Smooth muscle cell (in vitro differentiated cells): ENCODE data around the gene PMP22. TPM values are rescaled to one million over a fixed set of nuclear protein-coding genes. Genes with fewer than 3 reads are reported as not detected.
A peak's percentile ranks its signal among the peaks of the same experiment; 100 is the strongest.

Experiments
- DNase-seq: peaks from one replicate; lab custom pipeline; 2025; ENCODE audit not compliant: unreplicated experiment; lab: John Stamatoyannopoulos, UW
- H2AFZ ChIP-seq: fragments of 200-600 bp; sonication (generic); 2 replicates; pipeline ENCODE4 v1.6.0; 2016; ENCODE audit warnings: antibody characterized with exemption, low read depth, mild to moderate bottlenecking
- H3F3A ChIP-seq: fragments of 200-600 bp; sonication (generic); 2 replicates; pipeline ENCODE4 v1.6.0; 2017; ENCODE audit warnings: antibody characterized with exemption, low read depth
- H3K27ac ChIP-seq: fragments of 200-600 bp; sonication (generic); 2 replicates; pipeline ENCODE4 v1.5.1; 2016; ENCODE audit warnings: low read depth, mild to moderate bottlenecking
- H3K27me3 ChIP-seq: fragments of 200-600 bp; sonication (generic); 2 replicates; pipeline ENCODE4 v1.6.1; 2016; ENCODE audit warnings: low read depth, mild to moderate bottlenecking
- H3K36me3 ChIP-seq: fragments of 200-600 bp; sonication (generic); 2 replicates; pipeline ENCODE4 v1.5.1; 2016; ENCODE audit warnings: low read depth
- H3K4me1 ChIP-seq: fragments of 200-600 bp; sonication (generic); 2 replicates; pipeline ENCODE4 v1.5.1; 2016; ENCODE audit warnings: low read depth
- H3K4me2 ChIP-seq: fragments of 200-600 bp; sonication (generic); 2 replicates; pipeline ENCODE4 v1.6.0; 2016; ENCODE audit warnings: mild to moderate bottlenecking
- H3K4me3 ChIP-seq: fragments of 200-600 bp; sonication (generic); 2 replicates; pipeline ENCODE4 v1.5.1; 2016; ENCODE audit warnings: mild to moderate bottlenecking
- H3K79me2 ChIP-seq: fragments of 200-600 bp; sonication (generic); 2 replicates; pipeline ENCODE4 v1.6.0; 2016; ENCODE audit warnings: low read depth, mild to moderate bottlenecking
- H3K9ac ChIP-seq: fragments of 200-600 bp; sonication (generic); 2 replicates; pipeline ENCODE4 v1.6.0; 2016; ENCODE audit warnings: low read depth
- H3K9me3 ChIP-seq: fragments of 200-600 bp; sonication (generic); replicated peaks from 2 replicates; pipeline ENCODE4 v1.5.1; 2016; ENCODE audit warnings: low read depth
- H4K20me1 ChIP-seq: fragments of 200-600 bp; sonication (generic); 2 replicates; pipeline ENCODE4 v1.6.0; 2016; ENCODE audit warnings: low read depth
- WGBS: methylation state at CpG from one replicate; pipeline ENCODE4 v1.1.7; 2016; ENCODE audit warnings: low lambda C conversion rate; 5-methylcytosine and 5-hydroxymethylcytosine counted together
- polyA plus RNA-seq: library from polyadenylated mRNA; unstranded; fragments of >200 nt; fragmentation: Nextera tagmentation; extraction: Ambion mirVana; gene quantifications from 2 replicates; pipeline ENCODE4 v1.2.1, GENCODE V29; 2016
- total RNA-seq: library from RNA; depleted of rRNA; stranded (reverse); fragments of >200 nt; gene quantifications from 2 replicates; pipeline ENCODE4 v1.2.3, GENCODE V29; 2014
- TF ChIP-seq, protein P1 (sequence below): fragments of 200-600 bp; sonication (generic); IDR thresholded peaks from 2 replicates; pipeline ENCODE4 v1.5.1; 2017; ENCODE audit warnings: borderline replicate concordance, mild to moderate bottlenecking, antibody characterized with exemption; ENCODE audit not compliant: insufficient read depth, poor library complexity, severe bottlenecking

PMP22 gene
- total and polyA plus RNA-seq, 2 experiments from 2014 or later: 39.6 to 69.5 TPM

DNA sequence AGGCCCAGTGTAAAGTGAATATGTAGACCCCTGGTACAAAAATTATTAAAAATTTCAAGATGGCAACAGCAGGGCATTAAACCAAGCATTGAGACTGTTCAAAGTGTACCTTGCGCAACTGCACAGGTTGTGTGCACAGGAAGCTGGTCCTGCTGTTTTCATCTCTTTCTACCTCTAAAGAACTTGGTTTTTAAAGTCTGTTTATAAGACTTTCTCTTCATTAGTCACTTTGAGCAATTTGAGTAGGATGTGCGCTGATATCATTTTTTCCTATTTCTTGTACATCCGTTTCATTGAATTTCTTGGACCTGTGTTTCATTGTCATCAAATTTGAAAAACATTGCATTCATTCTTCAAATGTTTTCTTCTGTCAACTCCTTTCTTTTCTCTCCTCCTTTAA lies 16.8 kb upstream of the PMP22 start:
- TF ChIP-seq, protein P1, sequence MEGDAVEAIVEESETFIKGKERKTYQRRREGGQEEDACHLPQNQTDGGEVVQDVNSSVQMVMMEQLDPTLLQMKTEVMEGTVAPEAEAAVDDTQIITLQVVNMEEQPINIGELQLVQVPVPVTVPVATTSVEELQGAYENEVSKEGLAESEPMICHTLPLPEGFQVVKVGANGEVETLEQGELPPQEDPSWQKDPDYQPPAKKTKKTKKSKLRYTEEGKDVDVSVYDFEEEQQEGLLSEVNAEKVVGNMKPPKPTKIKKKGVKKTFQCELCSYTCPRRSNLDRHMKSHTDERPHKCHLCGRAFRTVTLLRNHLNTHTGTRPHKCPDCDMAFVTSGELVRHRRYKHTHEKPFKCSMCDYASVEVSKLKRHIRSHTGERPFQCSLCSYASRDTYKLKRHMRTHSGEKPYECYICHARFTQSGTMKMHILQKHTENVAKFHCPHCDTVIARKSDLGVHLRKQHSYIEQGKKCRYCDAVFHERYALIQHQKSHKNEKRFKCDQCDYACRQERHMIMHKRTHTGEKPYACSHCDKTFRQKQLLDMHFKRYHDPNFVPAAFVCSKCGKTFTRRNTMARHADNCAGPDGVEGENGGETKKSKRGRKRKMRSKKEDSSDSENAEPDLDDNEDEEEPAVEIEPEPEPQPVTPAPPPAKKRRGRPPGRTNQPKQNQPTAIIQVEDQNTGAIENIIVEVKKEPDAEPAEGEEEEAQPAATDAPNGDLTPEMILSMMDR: no peak
- no peak for DNase-seq
- H3K79me2 ChIP-seq: no peaks in the 10 kb centered on the region
- no peak overlapping the region for H3K9ac ChIP-seq
- H3K4me1 ChIP-seq: peaks cover 9% of the 10 kb centered on the region
- no peaks in the 10 kb centered on the region for H3K36me3 ChIP-seq
- no peaks in the 10 kb centered on the region for H3K27me3 ChIP-seq
- H3K4me2 ChIP-seq: no peak overlapping the region
- no peak overlapping the region for H3K27ac ChIP-seq
- no peaks in the 10 kb centered on the region for H3K9me3 ChIP-seq
- no peaks in the 10 kb centered on the region for H4K20me1 ChIP-seq
- no peak overlapping the region for H2AFZ ChIP-seq
- H3F3A ChIP-seq: no peaks in the 10 kb centered on the region
- 80% methylated on average over 3 of the region's 3 CpGs for WGBS
- no peak overlapping the region for H3K4me3 ChIP-seq

DNA sequence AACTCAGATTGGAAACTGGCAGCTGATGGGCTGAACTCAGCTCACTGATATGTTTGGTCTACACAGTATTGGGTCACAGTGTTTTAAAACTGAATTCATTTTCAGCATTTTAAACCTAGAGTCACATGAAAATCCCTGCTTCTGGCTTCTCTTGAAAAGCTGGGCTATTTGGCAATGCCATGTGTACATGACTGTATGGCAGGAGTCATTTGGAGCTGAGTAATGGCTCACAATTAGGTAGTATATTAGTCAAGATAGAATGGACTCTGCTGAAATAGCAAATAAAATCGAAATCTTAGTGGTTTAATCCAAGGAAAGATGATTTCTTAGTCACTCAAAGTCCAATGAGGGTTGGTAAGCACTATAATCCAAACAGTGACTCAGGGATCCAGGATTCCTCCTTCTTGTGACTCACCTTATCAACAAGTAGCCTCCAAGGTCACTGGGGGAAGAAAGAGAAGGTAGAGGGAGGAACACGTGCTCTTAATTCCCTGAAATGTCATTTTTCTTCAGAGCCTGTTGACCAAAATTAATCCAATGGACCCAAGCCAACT lies 13.9 kb upstream of the PMP22 start:
- no peak for DNase-seq
- Histone ChIP-seq H2AFZ (no peak overlapping the region), H3K27me3 (no peaks in the 10 kb centered on the region), H3K4me1 (peaks cover 9% of the 10 kb centered on the region), H3K36me3 (no peaks in the 10 kb centered on the region), H3K9ac (peak overlapping the region; percentile 26), H3K79me2 (no peaks in the 10 kb centered on the region), H4K20me1 (no peaks in the 10 kb centered on the region), H3K27ac (peak overlapping the region; percentile 68), H3K9me3 (no peaks in the 10 kb centered on the region), H3K4me3 (no peak overlapping the region), H3F3A (no peaks in the 10 kb centered on the region), H3K4me2 (peak overlapping the region; percentile 47)
- 37% methylated on average over 2 of the region's 2 CpGs for WGBS
- TF ChIP-seq, protein P1: no peak

DNA sequence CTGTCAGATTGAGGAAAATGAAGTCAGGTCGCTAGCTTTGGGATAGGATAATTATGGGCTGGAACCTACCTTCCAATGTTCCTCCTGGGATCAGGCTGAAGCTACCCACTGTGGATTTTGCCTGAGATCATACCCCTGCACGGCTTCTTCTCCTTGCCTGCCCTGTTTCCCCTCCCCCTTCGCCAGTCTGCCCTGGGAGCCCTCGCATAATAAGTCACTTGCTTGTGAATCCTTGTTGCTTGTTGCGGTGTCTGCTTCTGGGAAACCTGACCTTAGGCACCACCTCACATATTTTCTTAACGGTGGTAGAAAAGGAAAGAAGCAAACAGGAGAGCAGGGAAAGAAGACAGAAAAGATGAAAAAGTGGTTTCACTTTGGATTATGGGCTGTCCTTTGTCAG lies 13.3 kb upstream of the PMP22 start:
- H3K4me1 ChIP-seq: peaks cover 9% of the 10 kb centered on the region
- peak overlapping the region; percentile 68 for H3K27ac ChIP-seq
- no peak overlapping the region for H3K4me3 ChIP-seq
- H3K36me3 ChIP-seq: no peaks in the 10 kb centered on the region
- TF ChIP-seq, protein P1: no peak
- no peak overlapping the region for H2AFZ ChIP-seq
- H3F3A ChIP-seq: peaks cover 3% of the 10 kb centered on the region
- H4K20me1 ChIP-seq: no peaks in the 10 kb centered on the region
- WGBS: 31% methylated on average over 6 of the region's 6 CpGs
- no peaks in the 10 kb centered on the region for H3K27me3 ChIP-seq
- no peaks in the 10 kb centered on the region for H3K9me3 ChIP-seq
- no peaks in the 10 kb centered on the region for H3K79me2 ChIP-seq
- peak overlapping the region; percentile 26 for H3K9ac ChIP-seq
- H3K4me2 ChIP-seq: peak overlapping the region; percentile 47
- DNase-seq: no peak

DNA sequence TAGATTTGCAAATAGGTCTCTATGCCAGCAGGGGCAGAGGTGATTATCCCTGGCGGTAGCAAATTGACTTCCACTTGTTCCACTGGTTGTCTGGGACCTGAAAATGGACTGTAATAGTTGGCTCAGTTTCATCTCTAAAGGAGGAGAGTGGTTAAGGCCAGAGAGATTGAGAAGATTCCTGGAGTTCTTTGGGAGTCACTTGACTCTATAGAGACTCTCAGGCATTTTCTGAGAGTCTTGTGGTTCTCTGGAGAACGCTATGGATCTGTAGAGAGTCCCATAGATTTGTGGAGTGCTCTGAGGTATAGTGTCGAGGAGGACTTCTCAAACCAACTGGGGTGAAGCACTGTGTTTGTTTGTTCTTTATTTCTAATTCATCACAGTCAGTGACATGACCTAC lies 8.9 kb upstream of the PMP22 start:
- Histone ChIP-seq H3K4me1 (peaks cover 9% of the 10 kb centered on the region), H3K79me2 (no peaks in the 10 kb centered on the region), H3F3A (peaks cover 22% of the 10 kb centered on the region), H3K9ac (no peak overlapping the region), H2AFZ (no peak overlapping the region), H4K20me1 (no peaks in the 10 kb centered on the region), H3K27me3 (no peaks in the 10 kb centered on the region), H3K4me3 (no peak overlapping the region), H3K4me2 (no peak overlapping the region), H3K36me3 (no peaks in the 10 kb centered on the region), H3K9me3 (no peaks in the 10 kb centered on the region), H3K27ac (peak overlapping the region; percentile 72)
- no peak for DNase-seq
- WGBS: 90% methylated on average over 3 of the region's 3 CpGs
- TF ChIP-seq, protein P1: no peak
